ENCODE results near the gene ERN1.

ERN1 gene

DNA sequence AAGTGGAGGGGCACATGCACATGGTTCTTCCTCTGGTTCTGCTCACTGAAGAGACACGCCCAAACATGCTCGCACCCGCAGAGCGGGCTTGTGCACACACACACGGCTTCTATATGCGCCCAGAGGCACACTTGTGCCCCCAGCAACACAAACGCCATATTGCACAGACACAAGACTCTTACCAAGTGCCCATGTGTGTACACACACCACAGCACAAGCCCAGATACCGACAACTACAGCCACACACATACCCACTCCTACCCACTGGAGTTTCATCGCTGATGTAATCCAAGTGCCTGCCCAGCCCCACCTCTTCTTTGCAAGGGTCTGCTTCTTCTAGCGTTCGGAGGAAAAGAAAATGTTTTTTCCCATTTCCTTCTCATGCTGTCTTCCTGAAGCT, 138.3 kb downstream of the ERN1 start:
- Histone ChIP-seq H3K79me2 (ENCODE audit: insufficient read depth, low read length) (no peaks in the 10 kb centered on the region), H3K4me1 (ENCODE audit: insufficient read depth, low read length, poor library complexity, severe bottlenecking) (peaks cover 26% of the 10 kb centered on the region), H2AFZ (ENCODE audit: low read length) (no peak overlapping the region), H3F3A (ENCODE audit: low read depth) (no peaks in the 10 kb centered on the region), H3K27me3 (ENCODE audit: insufficient read depth, low read length, poor library complexity, severe bottlenecking) (no peaks in the 10 kb centered on the region), H3K4me2 (ENCODE audit: low read depth, low read length, poor library complexity, severe bottlenecking) (no peak overlapping the region), H3K36me3 (ENCODE audit: insufficient read depth, low read length) (no peaks in the 10 kb centered on the region), H4K20me1 (ENCODE audit: insufficient read depth, low read length, poor library complexity, severe bottlenecking) (no peaks in the 10 kb centered on the region), H3K9ac (ENCODE audit: low read depth, low read length, poor library complexity, severe bottlenecking) (no peak overlapping the region), H3K9me2 (replicated peaks; ENCODE audit: low read depth, low read length) (no peaks in the 10 kb centered on the region), H3K9me3 (ENCODE audit: insufficient read depth, low read depth, low read length) (no peaks in the 10 kb centered on the region), H3K4me3 (ENCODE audit: low read length, poor library complexity, severe bottlenecking) (no peak overlapping the region)
- no peak for TF ChIP-seq CTCF (conservative IDR thresholded peaks at IDR 0.05; ENCODE audit: low read length)
- TF ChIP-seq EZH2phosphoT487 (IDR thresholded peaks at IDR 0.05; ENCODE audit: borderline replicate concordance): no peak

- no peaks in the 10 kb centered on the region for H3K79me2 ChIP-seq (ENCODE audit: insufficient read depth, low read length)
- H3K9me2 ChIP-seq (replicated peaks; ENCODE audit: low read depth, low read length): no peaks in the 10 kb centered on the region
- H4K20me1 ChIP-seq (ENCODE audit: insufficient read depth, low read length, poor library complexity, severe bottlenecking): no peaks in the 10 kb centered on the region
- H3F3A ChIP-seq (ENCODE audit: low read depth): no peaks in the 10 kb centered on the region
- peaks cover 42% of the 10 kb centered on the region for H3K4me1 ChIP-seq (ENCODE audit: insufficient read depth, low read length, poor library complexity, severe bottlenecking)
- H3K9ac ChIP-seq (ENCODE audit: low read depth, low read length, poor library complexity, severe bottlenecking): no peak overlapping the region
- TF ChIP-seq CTCF (conservative IDR thresholded peaks at IDR 0.05; ENCODE audit: low read length) (no peak), EZH2phosphoT487 (IDR thresholded peaks at IDR 0.05; ENCODE audit: borderline replicate concordance) (no peak)
- no peaks in the 10 kb centered on the region for H3K9me3 ChIP-seq (ENCODE audit: insufficient read depth, low read depth, low read length)
- no peak overlapping the region for H2AFZ ChIP-seq (ENCODE audit: low read length)
- no peak overlapping the region for H3K4me3 ChIP-seq (ENCODE audit: low read length, poor library complexity, severe bottlenecking)
- H3K36me3 ChIP-seq (ENCODE audit: insufficient read depth, low read length): no peaks in the 10 kb centered on the region
- no peaks in the 10 kb centered on the region for H3K27me3 ChIP-seq (ENCODE audit: insufficient read depth, low read length, poor library complexity, severe bottlenecking)
- H3K4me2 ChIP-seq (ENCODE audit: low read depth, low read length, poor library complexity, severe bottlenecking): peak overlapping the region; percentile 74
These were observed 140.2 kb downstream of the ERN1 start for GRCh38 chr17:63989622-63990345.
